B cell (primary cell): ENCODE data around the gene QRFP. TPM values are rescaled to one million over a fixed set of nuclear protein-coding genes. Genes with fewer than 3 reads are reported as not detected.

Experiments used
- ATAC-seq: fragments of 200-7000 bp; cut with Tn5 transposase; one replicate; pipeline ENCODE4 v1.10.0; 2021; ENCODE audit warnings: low read depth, mild to moderate bottlenecking, moderate number of reproducible peaks, moderate library complexity
- CTCF ChIA-PET: fragments of 350-600 bp; sonication (Branson Sonifier 250); formaldehyde crosslinking; loops from one replicate; lab custom pipeline; 2021; ENCODE audit warnings: antibody characterized with exemption, inconsistent platforms; lab: Charles Lee
- POLR2A ChIA-PET: fragments of 350-600 bp; sonication (Branson Sonifier 250); formaldehyde crosslinking; loops from one replicate; lab custom pipeline; 2021; ENCODE audit warnings: antibody characterized with exemption; lab: Charles Lee
- DNase-seq: peaks from one replicate; pipeline ENCODE4 v3.0.0; 2013
- H2AFZ ChIP-seq: 2 replicates; pipeline ENCODE4 v1.6.1; 2012; ENCODE audit warnings: mild to moderate bottlenecking, low read depth, low read length; ENCODE audit not compliant: insufficient read depth, poor library complexity, severe bottlenecking
- H3K27ac ChIP-seq, 2 donors: 1 replicate in 1 of 2; 2 replicates in 1 of 2; pipeline ENCODE4 v1.5.1; 2012 to 2013; ENCODE audit warnings: low read length in 2 of 2, mild to moderate bottlenecking in 2 of 2, moderate library complexity in 1 of 2
- H3K27me3 ChIP-seq, 4 experiments: fragments of 200-600 bp in 1 of 4; sonication (generic) in 1 of 4; replicated peaks in 1 of 4; 1 replicate in 2 of 4; 2 replicates in 2 of 4; pipeline versions ENCODE4 v1.6.1 to v1.7.0; 2013 to 2016; ENCODE audit warnings: low read length in 3 of 4, mild to moderate bottlenecking in 2 of 4, mixed read lengths in 1 of 4, moderate library complexity in 1 of 4; ENCODE audit not compliant: insufficient read depth in 4 of 4, control insufficient read depth in 3 of 4; ENCODE audit errors: control extremely low read depth in 1 of 4
- H3K36me3 ChIP-seq, 2 experiments: replicated peaks in 1 of 2; 1 replicate in 1 of 2; 2 replicates in 1 of 2; pipeline versions ENCODE4 v1.6.1 to v1.7.1; 2013; ENCODE audit warnings: low read length in 1 of 2; ENCODE audit not compliant: insufficient read depth in 2 of 2, control insufficient read depth in 1 of 2; ENCODE audit errors: control extremely low read depth in 1 of 2, extremely low read depth in 1 of 2
- H3K4me1 ChIP-seq, 2 donors: fragments of 200-600 bp in 1 of 2; sonication (generic) in 1 of 2; 1 replicate in 1 of 2; 2 replicates in 1 of 2; pipeline versions ENCODE4 v1.5.1 to v1.6.1; 2013 to 2017; ENCODE audit warnings: low read length in 2 of 2; ENCODE audit not compliant: control insufficient read depth in 2 of 2, insufficient read depth in 2 of 2
- H3K4me2 ChIP-seq: replicated peaks from 2 replicates; pipeline ENCODE3; 2012; ENCODE audit warnings: mild to moderate bottlenecking, low read depth, low read length; ENCODE audit not compliant: poor library complexity, severe bottlenecking
- H3K4me3 ChIP-seq, 5 experiments: fragments of 200-600 bp in 1 of 5; sonication (generic) in 1 of 5; 1 replicate in 3 of 5; 2 replicates in 2 of 5; pipeline versions ENCODE4 v1.5.1 to v1.7.0; 2011 to 2016; ENCODE audit warnings: low read length in 4 of 5, mild to moderate bottlenecking in 4 of 5, low read depth in 2 of 5, control low read depth in 1 of 5, moderate library complexity in 1 of 5; ENCODE audit not compliant: insufficient read depth in 1 of 5; ENCODE audit errors: control extremely low read depth in 1 of 5, extremely low read depth in 1 of 5
- H3K79me2 ChIP-seq: fragments of 200-600 bp; sonication (generic); one replicate; pipeline ENCODE4 v1.6.0; 2016; ENCODE audit warnings: low read length; ENCODE audit not compliant: control insufficient read depth, insufficient read depth
- H3K9ac ChIP-seq: fragments of 200-600 bp; sonication (generic); 2 replicates; pipeline ENCODE4 v1.6.1; 2017; ENCODE audit warnings: mild to moderate bottlenecking, low read length, moderate library complexity
- H3K9me3 ChIP-seq, 3 donors: one replicate each; pipeline versions ENCODE4 v1.6.1 to v1.7.1; 2013; ENCODE audit warnings: low read length in 2 of 3; ENCODE audit not compliant: control insufficient read depth in 2 of 3, insufficient read depth in 1 of 3; ENCODE audit errors: control extremely low read depth in 1 of 3
- H4K20me1 ChIP-seq: 2 replicates; pipeline ENCODE4 v1.6.0; 2012; ENCODE audit warnings: mild to moderate bottlenecking, low read length; ENCODE audit not compliant: insufficient read depth, control insufficient read depth, poor library complexity, severe bottlenecking
- H3K27ac Mint-ChIP-seq: one replicate; pipeline ENCODE4 v1.8.0; 2021; ENCODE audit warnings: mixed read lengths
- H3K27me3 Mint-ChIP-seq: one replicate; pipeline ENCODE4 v1.8.0; 2021; ENCODE audit warnings: mixed read lengths
- H3K4me1 Mint-ChIP-seq: one replicate; pipeline ENCODE4 v1.8.0; 2021; ENCODE audit warnings: mixed read lengths
- H3K4me3 Mint-ChIP-seq: one replicate; pipeline ENCODE4 v1.8.0; 2021; ENCODE audit warnings: mixed read lengths
- H3K9me3 Mint-ChIP-seq: one replicate; pipeline ENCODE4 v1.8.0; 2022; ENCODE audit warnings: mixed read lengths; ENCODE audit not compliant: insufficient read depth
- CTCF ChIP-seq: fragments of 200-600 bp; IDR thresholded peaks from one replicate; pipeline ENCODE4 v1.8.0; 2022; ENCODE audit warnings: antibody characterized with exemption, mild to moderate bottlenecking
- EZH2 ChIP-seq: IDR thresholded peaks from 2 replicates; pipeline ENCODE4 v1.6.1; 2012; ENCODE audit warnings: borderline replicate concordance, low read depth, mild to moderate bottlenecking, moderate library complexity, low read length; ENCODE audit not compliant: insufficient read depth, poor library complexity, severe bottlenecking
- WGBS: methylation state at CpG from one replicate; pipeline ENCODE4 v1.1.5; 2013; ENCODE audit warnings: missing lambda C conversion rate; ENCODE audit not compliant: insufficient coverage; 5-methylcytosine and 5-hydroxymethylcytosine counted together
- intact Hi-C: fragments of 100-400 bp; cut with micrococcal nuclease; formaldehyde crosslinking; loops from one replicate; pipeline ENCODE4 v1.10.0; 2022
- polyA plus RNA-seq: library from polyadenylated mRNA; depleted of rRNA; stranded (reverse); fragments of >200 nt; gene quantifications from 2 replicates; pipeline ENCODE4 v1.2.3, GENCODE V29; 2012
- total RNA-seq, 2 donors: library from RNA; stranded (reverse); fragments of 120-200 nt in 1 of 2; gene quantifications; 1 replicate in 1 of 2; 2 replicates in 1 of 2; pipeline versions ENCODE4 v1.2.3 to v1.2.4, GENCODE V29; 2013 to 2022

QRFP gene
- total and polyA plus RNA-seq, 2 donors (not counting 1 experiment from before 2014, with no cell fraction given), result 0.07 TPM; not detected in 1

DNA sequence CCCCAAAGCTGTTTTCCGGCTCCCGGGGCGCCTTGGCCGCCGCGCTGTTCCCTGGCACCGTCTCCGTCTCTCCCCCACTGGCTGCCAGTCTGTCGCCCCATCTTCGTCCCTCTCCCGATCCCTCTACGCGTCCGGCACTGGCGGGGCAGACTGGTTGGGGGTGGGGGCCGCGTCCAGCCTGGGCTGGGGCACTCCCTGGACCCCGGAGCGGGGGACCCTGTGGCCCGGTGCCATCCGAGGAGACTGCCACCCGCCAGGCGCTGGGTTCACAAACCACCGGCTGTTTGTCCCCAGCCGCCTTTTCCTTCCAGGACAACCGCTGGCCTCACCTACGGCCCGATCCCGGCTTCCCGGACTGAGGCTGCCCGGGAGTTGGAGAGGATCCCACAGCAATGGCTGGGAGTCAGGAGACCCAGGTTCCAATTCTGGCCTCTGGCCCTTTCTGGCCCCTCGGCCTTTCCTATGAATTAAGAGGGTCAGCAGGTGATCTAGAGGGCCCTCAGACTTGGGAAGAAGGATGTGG is 43.5 kb upstream of the QRFP start:
- Mint-ChIP-seq H3K9me3 (no peaks in the 10 kb centered on the region), H3K27ac (no peak overlapping the region), H3K4me3 (peak overlapping the region; percentile 47), H3K4me1 (peaks cover 21% of the 10 kb centered on the region), H3K27me3 (peaks cover 54% of the 10 kb centered on the region)
- Histone ChIP-seq H3K4me3 (no peak overlapping the region), H3K27ac (no peak overlapping the region), H3K27me3 (peaks cover 0 to 61% (median 31%) of the 10 kb centered on the region in 4 experiments), H2AFZ (peak overlapping the region; percentile 46), H3K9me3 (no peaks in the 10 kb centered on the region), H3K79me2 (no peaks in the 10 kb centered on the region), H3K9ac (no peak overlapping the region), H4K20me1 (no peaks in the 10 kb centered on the region), H3K36me3 (no peaks in the 10 kb centered on the region), H3K4me2 (peak overlapping the region; percentile 77), H3K4me1 (peaks cover 19 to 32% of the 10 kb centered on the region in 2 donors)
- ChIA-PET POLR2A (no interaction called here), CTCF (no interaction called here)
- ATAC-seq (no peak), DNase-seq (no peak)
- TF ChIP-seq EZH2 (no peak), CTCF (no peak)
- intact Hi-C loops, result loop anchor here (2.0 kb wide), 1 partner anchor 169 kb away; no protein-coding TSS in a partner anchor
- 3% methylated on average over 32 of the region's 32 CpGs for WGBS

DNA sequence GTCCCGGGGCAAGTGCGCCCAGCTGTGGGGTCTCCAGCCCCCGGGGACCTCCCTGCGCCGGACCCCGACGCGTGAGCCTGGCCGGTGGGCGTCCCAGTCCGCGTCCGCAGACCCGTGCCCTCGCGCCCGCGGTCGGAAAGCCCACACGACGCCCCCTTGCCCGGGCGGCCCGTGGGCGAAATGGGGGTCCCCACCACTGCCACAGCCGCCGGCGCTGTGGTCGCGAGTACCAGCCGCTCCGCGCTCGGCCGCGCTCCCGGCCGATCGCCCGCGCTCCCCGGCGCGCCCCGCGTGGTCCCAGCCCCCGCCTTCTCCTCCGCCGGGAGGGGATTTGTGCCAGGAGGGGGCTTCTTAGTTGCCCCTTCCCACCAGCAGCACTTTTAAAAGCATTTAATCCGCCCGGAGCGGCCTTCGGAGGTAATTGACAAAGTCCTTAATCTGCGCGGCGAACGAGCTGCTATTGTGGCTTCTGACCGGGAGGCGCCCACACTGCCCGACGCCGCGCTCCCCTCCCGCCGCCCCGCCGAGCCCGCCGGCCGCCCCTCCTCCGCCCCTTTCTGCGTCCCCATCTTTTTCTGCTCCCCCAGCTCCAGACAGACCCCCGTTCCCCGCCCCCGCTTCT is 42.9 kb upstream of the QRFP start:
- WGBS, result 1% methylated on average over 67 of the region's 75 CpGs
- Histone ChIP-seq H3K36me3 (no peaks in the 10 kb centered on the region), H3K9me3 (no peaks in the 10 kb centered on the region), H3K27me3 (peaks cover 0 to 67% (median 33%) of the 10 kb centered on the region in 4 experiments), H4K20me1 (no peaks in the 10 kb centered on the region), H3K4me3 (peak overlapping the region in 3 of 5 experiments; percentile 23 to 59 (median 41)), H3K4me1 (peaks cover 19 to 32% of the 10 kb centered on the region in 2 donors), H3K79me2 (no peaks in the 10 kb centered on the region), H3K9ac (peak overlapping the region; percentile 23), H2AFZ (peak overlapping the region; percentile 46), H3K4me2 (peak overlapping the region; percentile 77), H3K27ac (no peak overlapping the region)
- POLR2A ChIA-PET, result no interaction called here
- intact Hi-C loops, result loop anchor here (2.0 kb wide), 1 partner anchor 169 kb away; no protein-coding TSS in a partner anchor
- CTCF ChIA-PET, result no interaction called here
- TF ChIP-seq CTCF (peak; percentile 9), EZH2 (no peak)
- ATAC-seq, result no peak
- no peaks in the 10 kb centered on the region for H3K9me3 Mint-ChIP-seq
- DNase-seq, result no peak
- no peak overlapping the region for H3K27ac Mint-ChIP-seq
- no peak overlapping the region for H3K4me3 Mint-ChIP-seq
- H3K27me3 Mint-ChIP-seq, result peaks cover 57% of the 10 kb centered on the region
- H3K4me1 Mint-ChIP-seq, result peaks cover 21% of the 10 kb centered on the region
